Kidney (tissue), 14 donors: ENCODE data around the gene ASB6. TPM values are rescaled to one million over a fixed set of nuclear protein-coding genes. Genes with fewer than 3 reads are reported as not detected.

Experiments used
- DNase-seq, 5 donors: peaks; one replicate each; pipeline ENCODE4 v3.0.0-alpha.2; 2013 to 2020
- FAIRE-seq: peaks from 2 replicates; lab custom pipeline; 2012; peaks lifted over from hg19 to GRCh38; lab: Jason Lieb, UNC
- H3K27ac ChIP-seq, 2 donors: one replicate each; pipeline ENCODE4 v1.7.0; 2013; ENCODE audit warnings: low read depth in 2 of 2, low read length in 2 of 2, inconsistent platforms in 1 of 2
- H3K27me3 ChIP-seq: one replicate; pipeline ENCODE4 v1.7.1; 2013; ENCODE audit warnings: low read length, inconsistent platforms; ENCODE audit not compliant: control insufficient read depth, insufficient read depth
- H3K36me3 ChIP-seq, 3 donors: one replicate each; pipeline versions ENCODE4 v1.7.0 to v1.7.1; 2013; ENCODE audit warnings: low read length in 3 of 3, control low read depth in 1 of 3, inconsistent platforms in 1 of 3; ENCODE audit not compliant: insufficient read depth in 3 of 3, control insufficient read depth in 2 of 3
- H3K4me1 ChIP-seq, 3 donors: one replicate each; pipeline versions ENCODE4 v1.7.0 to v1.7.1; 2013; ENCODE audit warnings: low read length in 3 of 3, inconsistent platforms in 1 of 3, low read depth in 1 of 3; ENCODE audit not compliant: control insufficient read depth in 2 of 3, insufficient read depth in 2 of 3
- H3K4me3 ChIP-seq, 3 donors: one replicate each; pipeline versions ENCODE4 v1.7.0 to v1.8.1; 2013; ENCODE audit warnings: low read length in 3 of 3, control low read depth in 1 of 3, inconsistent platforms in 1 of 3
- H3K9ac ChIP-seq, 3 donors: one replicate each; pipeline versions ENCODE4 v1.7.0 to v1.7.1; 2013; ENCODE audit warnings: low read length in 3 of 3, control low read depth in 1 of 3, inconsistent platforms in 1 of 3
- H3K9me3 ChIP-seq, 3 donors: one replicate each; pipeline versions ENCODE4 v1.7.0 to v1.7.1; 2013; ENCODE audit warnings: low read length in 3 of 3, control low read depth in 1 of 3, inconsistent platforms in 1 of 3; ENCODE audit not compliant: control insufficient read depth in 2 of 3, insufficient read depth in 1 of 3
- CTCF ChIP-seq: IDR thresholded peaks from 3 replicates; pipeline ENCODE4 v1.5.1; 2012; ENCODE audit warnings: mild to moderate bottlenecking, moderate library complexity, borderline replicate concordance; ENCODE audit not compliant: insufficient read depth; ENCODE audit errors: extremely low read depth
- intact Hi-C: fragments of 100-400 bp; cut with DNase I; formaldehyde crosslinking; loops from one replicate; pipeline ENCODE4 v1.11.1; 2022
- polyA plus RNA-seq: library from polyadenylated mRNA; stranded (reverse); fragments of 350-450 nt; fragmentation: Illumina TruSeq; extraction: RNeasy Lipid Tissue Mini Kit (QIAGEN cat#74804); gene quantifications from one replicate; pipeline ENCODE4 v1.2.3, GENCODE V29; 2014; ENCODE audit warnings: low read depth, low replicate concordance; ENCODE audit not compliant: insufficient read depth
- total RNA-seq: library from RNA; stranded (reverse); fragmentation: NEBNext Ultra II Directional; extraction: Animal tissue kit (Norgen Biotek cat#: 25700); gene quantifications from one replicate; pipeline ENCODE4 v1.2.1, GENCODE V29; 2021
- donor health status: control.
- donor health status: control.
- donor health status: control.
- donor health status: control.
- donor health status: control.
- donor health status: DM: yes; HTN: yes; CAD: no.
- donor health status: Normal renal cell carcinoma (clear cell type).

Gene ASB6
- total and polyA plus RNA-seq, 2 donors from 2014 or later: 18.1 to 22.5 TPM

- intact Hi-C loops: loop anchor here (10.0 kb wide), 1 partner anchor 112 kb away; no protein-coding TSS in a partner anchor
- Histone ChIP-seq H3K27ac (peak overlapping the region; percentile 85 to 91), H3K4me3 (no peak overlapping the region), H3K4me1 (peaks cover 6 to 28% (median 18%) of the 10 kb centered on the region in 3 donors), H3K36me3 (no peaks in the 10 kb centered on the region), H3K27me3 (no peaks in the 10 kb centered on the region), H3K9ac (peak overlapping the region in 1 of 3 donors; percentile 37), H3K9me3 (no peaks in the 10 kb centered on the region)
- DNase-seq (peak in 1 of 5 donors; percentile 72), FAIRE-seq (no peak)
- TF ChIP-seq CTCF: no peak
Measured at GRCh38 chr9:129607027-129607387, 34.9 kb downstream of the ASB6 start.

GRCh38 chr9:129606161-129607026, 35.6 kb downstream of the ASB6 start:
- peak in 2 of 5 donors; percentile 54 to 79 for DNase-seq
- Histone ChIP-seq H3K27ac (peak overlapping the region; percentile 85 to 91), H3K4me1 (peaks cover 6 to 28% (median 18%) of the 10 kb centered on the region in 3 donors), H3K27me3 (no peaks in the 10 kb centered on the region), H3K9ac (peak overlapping the region in 1 of 3 donors; percentile 37), H3K9me3 (no peaks in the 10 kb centered on the region), H3K4me3 (no peak overlapping the region), H3K36me3 (no peaks in the 10 kb centered on the region)
- no peak for FAIRE-seq
- TF ChIP-seq CTCF: no peak
- intact Hi-C loops: loop anchor here (10.0 kb wide), 1 partner anchor 112 kb away; no protein-coding TSS in a partner anchor

- no peaks in the 10 kb centered on the region for H3K27me3 ChIP-seq
- no peak for TF ChIP-seq CTCF
- FAIRE-seq: no peak
- H3K36me3 ChIP-seq: no peaks in the 10 kb centered on the region
- no peak for DNase-seq
- no peaks in the 10 kb centered on the region for H3K9me3 ChIP-seq
- H3K4me3 ChIP-seq: no peak overlapping the region
- H3K4me1 ChIP-seq: peaks cover 6 to 18% (median 12%) of the 10 kb centered on the region in 3 donors
- intact Hi-C loops: loop anchor here (10.0 kb wide), 1 partner anchor 110 kb away; no protein-coding TSS in a partner anchor
- H3K27ac ChIP-seq: no peak overlapping the region
- no peak overlapping the region for H3K9ac ChIP-seq
Measured at GRCh38 chr9:129604766-129605163, 37.2 kb downstream of the ASB6 start.
